ENCODE results near the gene LMTK3. TPM values are rescaled to one million over a fixed set of nuclear protein-coding genes. Genes with fewer than 3 reads are reported as not detected.

The LMTK3 gene
- total and polyA plus RNA-seq, 10 donors = 0.29 to 4.2 (median 1.3) TPM

DNA sequence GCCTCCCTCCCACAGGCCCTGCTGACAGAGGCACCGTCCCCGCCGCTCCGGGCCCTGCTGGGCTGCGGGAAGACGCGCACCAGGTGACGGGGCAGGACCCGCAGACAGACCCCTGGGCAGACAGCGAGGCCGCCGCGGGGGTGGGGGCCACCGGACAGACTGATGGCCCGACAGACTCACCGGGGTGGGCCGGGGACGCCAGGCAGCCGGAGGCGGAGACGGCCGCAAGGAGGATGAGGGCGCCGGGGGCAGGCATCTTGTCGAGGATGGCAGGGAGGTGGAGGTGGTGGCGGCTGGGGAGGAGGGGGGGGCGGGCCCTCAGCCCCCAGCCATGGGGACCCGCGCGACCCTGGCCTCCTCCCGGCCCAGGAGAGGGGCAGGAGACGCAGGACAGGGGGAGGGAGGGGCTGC is 309 bp downstream of the LMTK3 start:
- H3K4me3 ChIP-seq = peak overlapping the region in 6 of 8 donors; percentile 11 to 81 (median 29)

DNA sequence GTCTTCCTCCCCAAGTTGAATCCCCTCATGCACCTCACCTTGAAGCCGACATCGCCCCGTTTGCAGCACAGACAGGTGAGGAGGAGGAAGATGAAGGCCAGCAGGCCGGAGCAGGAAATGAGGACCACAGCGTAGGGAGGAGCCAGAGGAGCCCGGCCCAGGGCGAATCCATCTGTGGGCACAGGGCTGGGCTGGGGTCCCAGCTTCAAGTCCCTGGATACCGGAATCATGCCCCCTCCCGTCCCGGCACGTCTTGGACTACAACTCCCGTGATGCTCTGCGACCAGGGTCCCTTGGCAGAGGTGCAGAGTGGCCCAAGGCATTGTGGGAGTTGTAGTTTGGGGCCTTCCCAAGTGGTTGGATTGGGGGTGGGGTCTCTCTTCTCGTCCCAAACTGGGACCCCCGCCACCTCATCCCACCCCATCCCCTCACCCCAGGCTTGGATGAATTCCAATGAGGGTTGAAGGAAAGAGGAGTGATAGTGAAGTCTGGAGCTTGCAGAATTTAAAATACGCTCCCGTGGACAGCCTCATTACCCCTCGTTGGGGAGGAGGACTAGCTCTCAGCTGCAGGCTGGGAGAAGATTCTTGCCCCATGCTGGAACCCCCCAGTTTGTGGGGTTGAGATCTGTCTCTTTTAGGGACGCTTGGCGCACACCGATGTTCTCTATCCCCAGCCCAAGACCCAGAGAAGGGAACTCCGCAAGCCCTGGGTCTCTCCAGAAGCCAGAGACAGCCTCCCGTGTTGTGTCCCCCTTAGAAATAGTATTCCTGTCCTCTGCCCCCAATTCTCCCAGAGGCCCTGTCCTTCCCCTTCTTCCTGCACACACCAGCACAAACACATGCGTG is 990 bp downstream of the LMTK3 start:
- Histone ChIP-seq H3K4me1 (peaks cover 5 to 42% (median 38%) of the 10 kb centered on the region in 6 donors), H3K27ac (peak overlapping the region in 4 of 8 donors; percentile 31 to 72 (median 54)), H3K36me3 (no peaks in the 10 kb centered on the region), H3K4me3 (peak overlapping the region in 6 of 8 donors; percentile 11 to 81 (median 29)), H3K27me3 (replicated peaks in 1 of 7) (peaks cover 0 to 51% (median 32%) of the 10 kb centered on the region in 7 donors), H3K9me3 (no peaks in the 10 kb centered on the region)
- DNase-seq = peak; percentile 88
- TF ChIP-seq POLR2AphosphoS5 (IDR thresholded peaks at IDR 0.05) = peak in 1 of 3 donors; percentile 15
- TF ChIP-seq, protein P1, sequence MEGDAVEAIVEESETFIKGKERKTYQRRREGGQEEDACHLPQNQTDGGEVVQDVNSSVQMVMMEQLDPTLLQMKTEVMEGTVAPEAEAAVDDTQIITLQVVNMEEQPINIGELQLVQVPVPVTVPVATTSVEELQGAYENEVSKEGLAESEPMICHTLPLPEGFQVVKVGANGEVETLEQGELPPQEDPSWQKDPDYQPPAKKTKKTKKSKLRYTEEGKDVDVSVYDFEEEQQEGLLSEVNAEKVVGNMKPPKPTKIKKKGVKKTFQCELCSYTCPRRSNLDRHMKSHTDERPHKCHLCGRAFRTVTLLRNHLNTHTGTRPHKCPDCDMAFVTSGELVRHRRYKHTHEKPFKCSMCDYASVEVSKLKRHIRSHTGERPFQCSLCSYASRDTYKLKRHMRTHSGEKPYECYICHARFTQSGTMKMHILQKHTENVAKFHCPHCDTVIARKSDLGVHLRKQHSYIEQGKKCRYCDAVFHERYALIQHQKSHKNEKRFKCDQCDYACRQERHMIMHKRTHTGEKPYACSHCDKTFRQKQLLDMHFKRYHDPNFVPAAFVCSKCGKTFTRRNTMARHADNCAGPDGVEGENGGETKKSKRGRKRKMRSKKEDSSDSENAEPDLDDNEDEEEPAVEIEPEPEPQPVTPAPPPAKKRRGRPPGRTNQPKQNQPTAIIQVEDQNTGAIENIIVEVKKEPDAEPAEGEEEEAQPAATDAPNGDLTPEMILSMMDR (IDR thresholded peaks at IDR 0.05 in 8 of 11, conservative IDR thresholded peaks at IDR 0.05 in 3 of 11) = no peak
- WGBS, 5 donors = 5 to 15% (median 13%) methylated on average over 21 to 24 of the region's 24 CpGs
- intact Hi-C loops (cut with DNase I; ENCODE audit: low total_unique reads) = no loop called here

More for the DNA sequence above, 309 bp downstream of the LMTK3 start:
- H3K9me3 ChIP-seq = no peaks in the 10 kb centered on the region
- DNase-seq = peak; percentile 82
- peaks cover 0 to 51% (median 32%) of the 10 kb centered on the region in 7 donors for H3K27me3 ChIP-seq (replicated peaks in 1 of 7)
- peaks cover 5 to 42% (median 38%) of the 10 kb centered on the region in 6 donors for H3K4me1 ChIP-seq
- TF ChIP-seq, protein P1 (IDR thresholded peaks at IDR 0.05 in 8 of 11, conservative IDR thresholded peaks at IDR 0.05 in 3 of 11) = no peak
- TF ChIP-seq POLR2AphosphoS5 (IDR thresholded peaks at IDR 0.05) (no peak), POLR2A (IDR thresholded peaks at IDR 0.05) (no peak)
- H3K27ac ChIP-seq = peak overlapping the region in 4 of 8 donors; percentile 31 to 72 (median 54)
- WGBS, 5 donors = 0 to 4% (median 1%) methylated on average over 14 to 31 of the region's 32 CpGs
- H3K36me3 ChIP-seq = no peaks in the 10 kb centered on the region
- intact Hi-C loops (cut with DNase I; ENCODE audit: low total_unique reads) = no loop called here

DNA sequence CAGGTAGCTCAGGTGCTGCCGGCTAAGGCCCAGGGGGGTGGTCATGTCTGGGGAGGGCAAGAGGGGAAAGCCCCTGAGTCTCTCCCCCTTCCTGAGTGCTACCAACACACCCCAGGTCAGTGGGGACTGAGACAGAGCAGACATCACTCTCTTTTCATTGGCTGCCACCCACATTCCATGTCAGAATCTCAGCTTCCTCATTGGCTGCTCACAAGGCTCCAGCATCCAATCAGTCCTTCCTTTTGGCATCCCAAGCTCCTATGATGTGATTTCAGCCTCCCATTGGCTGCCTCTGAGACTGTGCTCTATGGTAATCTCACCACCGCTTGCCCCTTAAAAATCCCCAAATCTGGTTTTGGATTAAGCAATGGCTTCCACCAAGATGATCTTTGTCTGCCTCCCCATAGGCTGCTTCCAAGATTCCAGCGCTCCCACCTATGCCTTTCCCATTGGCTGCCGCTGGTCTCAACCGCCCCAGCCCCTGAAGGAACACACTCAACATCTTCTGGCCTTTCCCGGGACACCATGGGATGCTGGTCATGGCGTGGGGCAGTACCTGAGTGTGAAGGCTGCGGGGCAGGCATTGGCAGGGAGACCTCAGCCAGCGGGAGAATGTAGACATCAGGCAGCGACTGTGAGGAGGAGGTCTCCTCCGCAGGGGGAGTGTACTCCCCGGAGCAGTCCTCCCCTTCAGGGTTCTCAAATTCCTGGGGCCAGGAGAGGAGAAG is 2.0 kb downstream of the LMTK3 start:
- H3K4me1 ChIP-seq = peaks cover 5 to 42% (median 38%) of the 10 kb centered on the region in 6 donors
- intact Hi-C loops (cut with DNase I; ENCODE audit: low total_unique reads) = loop anchor here (10.0 kb wide), 1 partner anchor 75 kb away; no protein-coding TSS in a partner anchor
- H3K27me3 ChIP-seq (replicated peaks in 1 of 7) = peaks cover 0 to 53% (median 32%) of the 10 kb centered on the region in 7 donors
- 77 to 84% (median 78%) methylated on average over 12 of the region's 12 CpGs for WGBS, 5 donors
- no peak overlapping the region for H3K27ac ChIP-seq
- no peak for DNase-seq
- TF ChIP-seq, protein P1 (IDR thresholded peaks at IDR 0.05 in 8 of 11, conservative IDR thresholded peaks at IDR 0.05 in 3 of 11) = no peak
- no peak for TF ChIP-seq POLR2A (IDR thresholded peaks at IDR 0.05)
- no peak overlapping the region for H3K4me3 ChIP-seq
- H3K9me3 ChIP-seq = no peaks in the 10 kb centered on the region
- H3K36me3 ChIP-seq = no peaks in the 10 kb centered on the region
